A549 (cell line): ENCODE data around the gene SV2C.

Experiments
- FOSL2 ChIP-seq, 2 experiments: fragments of 450-650 bp in 1 of 2; fragments of >200 bp in 1 of 2; sonication (Bioruptor Twin) in 1 of 2; formaldehyde crosslinking; IDR thresholded peaks; 2 replicates each; pipeline versions ENCODE4 v1.5.0 to v1.6.1; 2016 to 2020; ENCODE audit warnings: mild to moderate bottlenecking in 1 of 2, moderate library complexity in 1 of 2
- NFE2L2 ChIP-seq: fragments of 150-350 bp; conservative IDR thresholded peaks from 2 replicates; pipeline ENCODE4 v1.6.1; 2014; ENCODE audit warnings: low read length
- POLR2A ChIP-seq: IDR thresholded peaks from 2 replicates; pipeline ENCODE4 v1.6.1; 2012; ENCODE audit warnings: mild to moderate bottlenecking, low read length
- RNF2 ChIP-seq: fragments of 200-600 bp; sonication (generic); IDR thresholded peaks from 2 replicates; pipeline ENCODE4 v1.6.1; 2016; ENCODE audit warnings: low read depth, mild to moderate bottlenecking, antibody characterized with exemption, moderate library complexity, borderline replicate concordance
- SMC3 ChIP-seq: fragments of >200 bp; sonication (Bioruptor Twin); formaldehyde crosslinking; IDR thresholded peaks from 3 replicates; pipeline ENCODE4 v1.6.1; 2018; ENCODE audit warnings: inconsistent platforms
- ZFP36 ChIP-seq: fragments of 450-650 bp; IDR thresholded peaks from 2 replicates; pipeline ENCODE4 v1.6.1; 2014; ENCODE audit warnings: borderline replicate concordance; ENCODE audit not compliant: partially characterized antibody
- TF ChIP-seq, protein P1 (sequence below): IDR thresholded peaks from 2 replicates; pipeline ENCODE4 v1.6.1; 2012
- TF ChIP-seq, protein P2 (sequence below): fragments of >200 bp; sonication (Bioruptor Twin); formaldehyde crosslinking; IDR thresholded peaks from 3 replicates; pipeline ENCODE4 v1.5.1; 2016
- TF ChIP-seq, protein P3 (sequence below): fragments of >200 bp; sonication (Bioruptor Twin); formaldehyde crosslinking; IDR thresholded peaks from 3 replicates; pipeline ENCODE4 v1.6.1; 2016
- TF ChIP-seq, protein P4 (sequence below): fragments of 200-600 bp; sonication (generic); IDR thresholded peaks from 2 replicates; pipeline ENCODE4 v1.6.1; 2016; ENCODE audit warnings: antibody characterized with exemption, mild to moderate bottlenecking, moderate library complexity

DNA sequence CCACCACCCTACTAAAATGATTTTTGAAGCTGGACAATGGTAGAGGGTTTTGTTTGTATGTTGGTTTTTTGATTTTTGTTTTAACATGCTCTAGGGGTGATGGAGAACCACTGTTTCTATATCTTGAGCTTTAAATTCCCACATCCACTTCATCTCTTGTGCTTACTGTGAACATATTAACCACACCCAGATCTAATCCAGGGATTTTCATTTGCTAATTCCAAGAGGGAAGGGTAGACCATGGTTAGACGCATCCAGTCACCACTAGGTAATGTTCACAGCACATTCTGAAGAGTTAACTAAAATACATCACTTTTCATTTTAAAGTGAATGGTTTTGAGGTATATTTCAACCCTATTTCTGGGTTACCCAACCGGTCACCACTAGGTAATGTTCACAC, 283.4 kb downstream of the SV2C start:
- TF ChIP-seq, protein P1, sequence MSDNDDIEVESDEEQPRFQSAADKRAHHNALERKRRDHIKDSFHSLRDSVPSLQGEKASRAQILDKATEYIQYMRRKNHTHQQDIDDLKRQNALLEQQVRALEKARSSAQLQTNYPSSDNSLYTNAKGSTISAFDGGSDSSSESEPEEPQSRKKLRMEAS: no peak
- TF ChIP-seq NFE2L2: no peak
- TF ChIP-seq, protein P2, sequence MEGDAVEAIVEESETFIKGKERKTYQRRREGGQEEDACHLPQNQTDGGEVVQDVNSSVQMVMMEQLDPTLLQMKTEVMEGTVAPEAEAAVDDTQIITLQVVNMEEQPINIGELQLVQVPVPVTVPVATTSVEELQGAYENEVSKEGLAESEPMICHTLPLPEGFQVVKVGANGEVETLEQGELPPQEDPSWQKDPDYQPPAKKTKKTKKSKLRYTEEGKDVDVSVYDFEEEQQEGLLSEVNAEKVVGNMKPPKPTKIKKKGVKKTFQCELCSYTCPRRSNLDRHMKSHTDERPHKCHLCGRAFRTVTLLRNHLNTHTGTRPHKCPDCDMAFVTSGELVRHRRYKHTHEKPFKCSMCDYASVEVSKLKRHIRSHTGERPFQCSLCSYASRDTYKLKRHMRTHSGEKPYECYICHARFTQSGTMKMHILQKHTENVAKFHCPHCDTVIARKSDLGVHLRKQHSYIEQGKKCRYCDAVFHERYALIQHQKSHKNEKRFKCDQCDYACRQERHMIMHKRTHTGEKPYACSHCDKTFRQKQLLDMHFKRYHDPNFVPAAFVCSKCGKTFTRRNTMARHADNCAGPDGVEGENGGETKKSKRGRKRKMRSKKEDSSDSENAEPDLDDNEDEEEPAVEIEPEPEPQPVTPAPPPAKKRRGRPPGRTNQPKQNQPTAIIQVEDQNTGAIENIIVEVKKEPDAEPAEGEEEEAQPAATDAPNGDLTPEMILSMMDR: no peak
- TF ChIP-seq, protein P3, sequence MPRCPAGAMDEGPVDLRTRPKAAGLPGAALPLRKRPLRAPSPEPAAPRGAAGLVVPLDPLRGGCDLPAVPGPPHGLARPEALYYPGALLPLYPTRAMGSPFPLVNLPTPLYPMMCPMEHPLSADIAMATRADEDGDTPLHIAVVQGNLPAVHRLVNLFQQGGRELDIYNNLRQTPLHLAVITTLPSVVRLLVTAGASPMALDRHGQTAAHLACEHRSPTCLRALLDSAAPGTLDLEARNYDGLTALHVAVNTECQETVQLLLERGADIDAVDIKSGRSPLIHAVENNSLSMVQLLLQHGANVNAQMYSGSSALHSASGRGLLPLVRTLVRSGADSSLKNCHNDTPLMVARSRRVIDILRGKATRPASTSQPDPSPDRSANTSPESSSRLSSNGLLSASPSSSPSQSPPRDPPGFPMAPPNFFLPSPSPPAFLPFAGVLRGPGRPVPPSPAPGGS: no peak
- TF ChIP-seq SMC3: no peak
- no peak for TF ChIP-seq ZFP36
- TF ChIP-seq, protein P4, sequence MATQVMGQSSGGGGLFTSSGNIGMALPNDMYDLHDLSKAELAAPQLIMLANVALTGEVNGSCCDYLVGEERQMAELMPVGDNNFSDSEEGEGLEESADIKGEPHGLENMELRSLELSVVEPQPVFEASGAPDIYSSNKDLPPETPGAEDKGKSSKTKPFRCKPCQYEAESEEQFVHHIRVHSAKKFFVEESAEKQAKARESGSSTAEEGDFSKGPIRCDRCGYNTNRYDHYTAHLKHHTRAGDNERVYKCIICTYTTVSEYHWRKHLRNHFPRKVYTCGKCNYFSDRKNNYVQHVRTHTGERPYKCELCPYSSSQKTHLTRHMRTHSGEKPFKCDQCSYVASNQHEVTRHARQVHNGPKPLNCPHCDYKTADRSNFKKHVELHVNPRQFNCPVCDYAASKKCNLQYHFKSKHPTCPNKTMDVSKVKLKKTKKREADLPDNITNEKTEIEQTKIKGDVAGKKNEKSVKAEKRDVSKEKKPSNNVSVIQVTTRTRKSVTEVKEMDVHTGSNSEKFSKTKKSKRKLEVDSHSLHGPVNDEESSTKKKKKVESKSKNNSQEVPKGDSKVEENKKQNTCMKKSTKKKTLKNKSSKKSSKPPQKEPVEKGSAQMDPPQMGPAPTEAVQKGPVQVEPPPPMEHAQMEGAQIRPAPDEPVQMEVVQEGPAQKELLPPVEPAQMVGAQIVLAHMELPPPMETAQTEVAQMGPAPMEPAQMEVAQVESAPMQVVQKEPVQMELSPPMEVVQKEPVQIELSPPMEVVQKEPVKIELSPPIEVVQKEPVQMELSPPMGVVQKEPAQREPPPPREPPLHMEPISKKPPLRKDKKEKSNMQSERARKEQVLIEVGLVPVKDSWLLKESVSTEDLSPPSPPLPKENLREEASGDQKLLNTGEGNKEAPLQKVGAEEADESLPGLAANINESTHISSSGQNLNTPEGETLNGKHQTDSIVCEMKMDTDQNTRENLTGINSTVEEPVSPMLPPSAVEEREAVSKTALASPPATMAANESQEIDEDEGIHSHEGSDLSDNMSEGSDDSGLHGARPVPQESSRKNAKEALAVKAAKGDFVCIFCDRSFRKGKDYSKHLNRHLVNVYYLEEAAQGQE: no peak
- TF ChIP-seq RNF2: no peak
- no peak for TF ChIP-seq POLR2A
- TF ChIP-seq FOSL2 (IDR thresholded peaks at IDR 0.05): no peak
- no peak for TF ChIP-seq FOSL2 (CRISPR knock-in tag; IDR thresholded peaks at IDR 0.05)
